HG03457 (cell line): Measurements from ENCODE around the gene PDCD6IP.

ENCODE experiments used
- ATAC-seq: cut with Tn5 transposase; IDR thresholded peaks from one replicate; pipeline ENCODE4 v1.9.1; 2021; ENCODE audit warnings: moderate number of reproducible peaks; ENCODE audit not compliant: unreplicated experiment

Gene PDCD6IP

DNA sequence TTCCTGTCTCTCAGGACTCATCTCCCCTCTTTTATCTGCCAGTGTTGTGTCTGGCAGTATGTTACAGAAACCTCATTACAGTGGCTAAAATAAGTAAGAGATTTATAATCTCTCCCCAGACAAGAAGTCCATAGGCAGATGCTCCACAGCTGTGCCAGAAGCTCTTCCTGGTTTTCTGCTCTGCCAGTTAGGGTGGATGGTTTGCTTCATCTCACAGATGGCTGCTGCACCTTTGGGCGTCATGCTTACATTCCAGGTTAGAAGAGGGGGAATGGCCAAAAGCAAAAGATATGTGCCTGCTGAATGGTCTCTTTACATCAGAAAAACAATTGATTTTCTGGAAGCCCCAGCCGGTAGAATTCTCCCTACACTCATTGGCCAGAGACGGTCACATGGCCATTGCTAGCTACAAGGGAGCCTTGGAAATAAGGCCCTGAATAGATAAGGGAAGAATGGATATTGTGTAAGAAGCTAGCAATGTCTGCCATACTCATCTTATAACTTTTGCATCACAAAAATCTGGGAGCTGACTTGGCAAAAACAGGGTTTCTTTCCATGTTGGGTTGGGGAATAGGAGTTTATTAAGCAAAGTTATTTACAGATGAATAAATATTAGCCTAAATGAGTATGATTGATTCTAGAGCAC is 91.1 kb downstream of the PDCD6IP start:
- ATAC-seq: no peak

DNA sequence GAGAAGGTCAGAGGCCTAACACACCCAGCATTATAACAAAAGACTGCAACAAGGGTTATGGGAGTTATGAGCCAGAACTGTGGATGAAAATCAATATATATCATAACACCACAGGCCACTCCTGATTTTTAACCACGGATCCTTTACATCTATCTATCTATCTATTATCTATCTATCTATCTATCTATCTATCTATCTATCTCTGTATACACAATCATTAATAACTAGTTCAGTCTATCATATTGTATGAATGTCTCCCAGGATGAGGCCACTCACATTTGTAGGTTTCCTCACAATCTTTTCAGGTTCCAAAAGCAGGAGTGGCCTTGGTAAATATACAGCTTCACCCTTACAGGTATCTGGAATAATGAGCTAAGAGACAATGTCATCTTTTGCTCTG is 94.2 kb downstream of the PDCD6IP start:
- no peak for ATAC-seq

DNA sequence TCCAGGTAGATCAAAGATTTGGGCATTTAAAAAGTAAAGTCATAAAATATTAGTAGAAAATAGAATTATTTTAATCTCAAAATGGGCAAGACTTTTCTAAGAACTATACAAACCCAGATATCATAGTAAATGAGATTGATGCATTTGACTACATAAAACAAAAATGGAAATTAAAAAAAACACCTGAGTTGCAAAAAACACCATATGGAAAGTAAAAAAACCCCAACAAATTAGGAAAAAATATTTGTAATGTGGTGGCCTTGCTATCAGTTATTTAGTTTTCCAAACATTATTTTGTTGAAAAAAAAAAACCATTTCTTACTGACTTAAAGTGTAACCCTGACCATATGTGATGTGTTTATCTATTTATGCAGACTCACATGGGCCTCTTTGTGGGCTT is 97.2 kb downstream of the PDCD6IP start:
- ATAC-seq: no peak

DNA sequence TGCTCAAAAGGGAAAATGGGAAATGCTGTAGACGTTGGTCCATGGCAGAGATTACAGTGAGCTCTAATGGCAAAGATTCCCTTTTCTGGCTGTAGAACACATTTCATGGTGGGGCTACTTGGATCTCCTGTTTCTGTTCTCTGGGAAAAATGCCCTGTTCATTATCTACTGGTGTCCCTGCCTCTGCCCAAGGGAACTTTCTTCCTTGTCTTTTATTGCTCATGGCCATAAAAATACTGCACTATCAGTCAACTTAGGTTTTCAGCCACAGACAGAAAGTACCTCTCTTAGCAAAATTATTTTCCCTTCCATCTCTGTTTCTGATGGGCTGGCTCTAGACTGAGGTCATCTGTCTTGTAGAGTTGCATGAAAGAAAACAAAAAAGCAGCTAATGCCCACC is 98.9 kb downstream of the PDCD6IP start:
- no peak for ATAC-seq

DNA sequence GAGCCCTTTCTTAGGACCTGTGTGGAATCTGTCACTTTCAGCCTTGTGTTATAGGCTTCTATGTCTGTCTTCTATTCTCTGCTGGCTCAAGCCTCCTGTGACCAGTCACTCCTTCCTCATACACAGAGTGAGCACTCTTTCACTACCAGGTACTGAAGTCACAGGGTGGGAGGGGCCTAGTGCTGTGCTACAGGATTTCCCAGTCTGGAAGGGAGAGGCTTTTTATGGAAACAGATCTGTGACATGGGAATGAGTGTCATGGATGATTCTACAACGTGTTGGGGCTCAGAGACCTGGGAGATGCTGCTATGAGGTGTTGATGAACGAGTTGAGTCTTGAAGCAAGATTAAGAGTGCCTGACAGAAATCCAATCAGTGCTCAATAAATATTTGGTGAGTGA is 100.5 kb downstream of the PDCD6IP start:
- no peak for ATAC-seq

DNA sequence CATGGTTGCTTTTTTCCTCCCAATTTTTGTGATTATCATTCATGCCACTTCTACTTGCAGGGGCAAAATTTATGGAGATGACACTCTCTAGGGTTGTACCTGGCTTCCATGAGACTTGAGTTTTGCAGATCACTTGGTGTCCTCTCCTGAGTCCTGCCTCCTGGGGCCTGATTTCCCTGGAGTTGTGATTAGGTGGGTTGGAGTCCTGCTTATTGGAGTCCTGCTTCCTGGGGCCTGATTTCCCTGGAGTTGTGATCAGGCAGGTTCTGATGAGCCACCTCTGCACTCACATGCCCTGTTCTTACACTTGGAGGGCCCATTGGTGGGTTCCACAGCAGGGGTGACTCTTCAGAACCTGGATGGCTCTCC is 102.0 kb downstream of the PDCD6IP start:
- ATAC-seq: no peak

DNA sequence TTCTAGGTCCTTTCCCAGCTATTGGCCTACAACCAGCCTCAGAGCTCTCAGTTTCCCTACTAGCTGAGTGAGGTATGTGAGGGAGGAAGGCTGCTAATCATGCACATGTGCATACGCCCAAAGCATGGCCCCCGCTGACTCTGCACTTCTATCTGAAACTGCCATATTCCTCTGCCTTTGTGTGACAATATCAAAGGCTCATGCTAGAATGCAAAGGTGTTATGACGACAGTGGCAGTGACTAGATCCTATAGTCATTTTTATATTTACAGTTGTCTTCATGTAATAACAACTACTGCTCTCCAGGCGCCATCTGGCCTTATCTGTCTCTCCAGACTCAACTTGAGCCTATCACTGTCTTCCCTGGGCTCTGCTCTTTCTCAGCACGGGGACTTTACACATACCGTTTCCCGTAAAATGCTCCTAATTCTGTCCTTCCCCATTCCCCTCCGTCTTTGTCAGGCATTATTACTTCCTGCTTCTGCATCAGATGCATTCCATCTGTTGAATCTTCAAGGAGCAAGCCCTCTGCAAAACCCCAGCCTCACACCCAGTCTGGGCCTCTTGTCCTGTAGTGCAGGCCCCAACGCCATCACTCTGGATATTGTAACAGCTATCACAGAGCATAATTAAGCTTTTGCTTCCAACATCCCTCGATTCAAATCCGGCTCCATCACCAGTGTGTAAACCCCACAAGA is 102.5 kb downstream of the PDCD6IP start:
- ATAC-seq: no peak

DNA sequence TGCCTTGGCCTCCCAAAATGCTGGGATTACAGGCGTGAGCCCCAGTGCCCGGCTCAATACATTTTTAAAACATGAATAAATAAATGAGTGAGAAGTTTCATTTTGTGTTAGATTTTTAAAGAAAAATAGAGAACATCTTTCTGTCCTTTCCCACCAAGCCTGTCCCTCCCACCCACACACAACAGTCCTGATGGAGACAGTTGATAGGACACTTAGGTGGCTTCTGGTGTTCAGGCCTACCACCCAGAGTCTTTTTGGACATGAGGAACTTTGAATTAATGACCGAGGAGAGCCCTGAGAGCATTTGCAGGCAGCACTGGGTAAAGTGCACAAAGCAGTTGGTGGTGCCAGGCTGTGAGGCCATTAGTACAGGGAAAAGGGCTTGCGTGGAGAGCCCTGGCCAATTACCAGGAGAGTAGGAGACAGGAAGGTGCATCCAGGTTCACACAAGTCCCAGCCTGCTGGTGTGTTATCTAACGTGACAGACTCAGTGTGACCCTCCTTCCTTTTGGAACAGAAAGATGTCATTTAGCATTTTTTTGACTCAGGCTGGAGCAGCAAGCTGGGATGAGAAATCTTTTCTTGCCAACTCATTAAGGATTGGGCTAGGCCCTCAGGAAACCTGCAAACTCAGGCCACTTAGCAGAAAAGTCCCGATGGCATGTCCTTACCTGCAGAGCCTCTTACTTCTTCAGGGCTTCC is 103.6 kb downstream of the PDCD6IP start:
- ATAC-seq: no peak

DNA sequence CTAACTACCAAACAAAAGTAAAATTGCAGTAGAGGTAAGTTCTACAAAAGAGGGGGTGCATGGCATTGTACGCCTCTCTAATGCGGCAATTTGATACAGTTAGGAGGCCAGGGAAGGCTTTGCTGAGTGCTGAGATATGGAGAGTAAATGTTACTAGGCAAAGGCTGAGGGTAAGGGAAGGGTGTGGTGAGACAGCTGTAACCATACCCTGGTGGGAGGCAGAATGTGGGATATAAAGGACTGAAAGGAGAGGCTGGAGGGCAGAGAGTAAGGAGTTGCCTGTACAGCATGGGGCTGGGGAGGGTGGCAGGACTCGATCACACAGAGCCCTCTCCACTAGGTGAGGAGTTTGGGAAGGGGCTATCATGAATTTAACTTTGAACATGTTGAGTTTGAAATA is 106.3 kb downstream of the PDCD6IP start:
- ATAC-seq: no peak

DNA sequence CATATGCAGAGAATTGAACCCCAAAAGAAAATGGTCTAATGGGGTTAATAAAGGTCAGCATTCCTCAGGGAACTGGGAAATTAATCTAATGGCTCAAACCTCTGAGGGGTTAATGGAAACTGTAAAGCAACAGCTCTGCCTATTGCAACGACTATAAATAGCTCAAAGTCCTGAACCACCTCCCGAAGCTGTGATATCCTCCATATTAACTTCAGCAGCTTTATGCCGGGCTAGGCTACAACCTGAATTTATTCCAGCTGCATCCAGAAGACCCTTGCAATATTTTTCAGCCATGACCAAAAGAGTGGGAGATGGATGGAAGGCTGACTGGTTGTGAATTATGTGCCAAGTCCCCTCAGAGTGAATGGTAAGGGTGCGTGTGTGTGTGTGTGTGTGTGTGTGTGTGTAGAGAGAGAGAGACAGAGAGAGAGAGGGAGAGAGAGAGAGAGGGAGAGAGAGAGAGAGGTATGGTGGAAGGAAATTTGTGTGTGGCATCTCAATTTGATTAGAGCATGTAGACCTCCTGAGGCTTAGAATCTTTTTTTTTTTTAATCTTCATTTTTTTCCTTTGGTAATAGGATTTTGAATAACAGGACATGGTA is 109.9 kb downstream of the PDCD6IP start:
- no peak for ATAC-seq

DNA sequence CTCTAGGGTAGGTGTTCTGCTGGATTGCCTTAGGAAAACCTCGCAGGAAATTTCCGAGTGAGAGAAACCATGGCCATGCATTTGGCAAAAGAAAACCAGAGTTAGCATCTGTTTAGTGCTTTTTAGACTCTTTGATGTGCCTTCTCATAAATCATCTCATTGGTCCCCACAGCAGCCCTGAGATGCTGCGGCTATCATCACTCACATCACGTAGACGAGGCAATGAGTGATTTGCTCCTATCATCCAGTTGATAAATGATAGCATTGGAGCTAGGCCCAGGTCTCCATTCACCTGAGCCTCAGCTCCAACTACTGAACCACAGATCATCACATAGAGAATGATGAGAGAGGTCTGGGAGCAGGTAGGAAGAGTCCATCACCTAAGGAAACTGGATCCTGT is 111.1 kb downstream of the PDCD6IP start:
- ATAC-seq: no peak

DNA sequence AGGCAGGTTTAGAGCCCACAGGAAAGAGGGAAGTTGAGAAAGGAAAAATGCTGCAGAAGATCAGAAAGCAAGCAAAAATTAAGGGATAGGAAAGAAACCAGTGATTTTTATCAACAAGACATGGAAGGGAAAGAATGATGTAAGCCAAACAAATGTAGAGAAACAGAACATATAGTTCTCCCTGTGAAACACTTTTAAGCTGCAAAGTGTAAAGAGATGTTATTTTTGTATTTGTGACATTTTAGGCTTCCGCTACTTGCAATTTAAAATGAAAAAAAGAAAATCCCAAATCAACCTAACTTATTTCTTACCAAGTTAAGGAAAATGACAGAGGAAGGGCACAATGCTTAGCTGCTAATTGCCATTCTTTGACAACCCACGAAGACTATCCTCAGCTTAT is 111.6 kb downstream of the PDCD6IP start:
- ATAC-seq: no peak

DNA sequence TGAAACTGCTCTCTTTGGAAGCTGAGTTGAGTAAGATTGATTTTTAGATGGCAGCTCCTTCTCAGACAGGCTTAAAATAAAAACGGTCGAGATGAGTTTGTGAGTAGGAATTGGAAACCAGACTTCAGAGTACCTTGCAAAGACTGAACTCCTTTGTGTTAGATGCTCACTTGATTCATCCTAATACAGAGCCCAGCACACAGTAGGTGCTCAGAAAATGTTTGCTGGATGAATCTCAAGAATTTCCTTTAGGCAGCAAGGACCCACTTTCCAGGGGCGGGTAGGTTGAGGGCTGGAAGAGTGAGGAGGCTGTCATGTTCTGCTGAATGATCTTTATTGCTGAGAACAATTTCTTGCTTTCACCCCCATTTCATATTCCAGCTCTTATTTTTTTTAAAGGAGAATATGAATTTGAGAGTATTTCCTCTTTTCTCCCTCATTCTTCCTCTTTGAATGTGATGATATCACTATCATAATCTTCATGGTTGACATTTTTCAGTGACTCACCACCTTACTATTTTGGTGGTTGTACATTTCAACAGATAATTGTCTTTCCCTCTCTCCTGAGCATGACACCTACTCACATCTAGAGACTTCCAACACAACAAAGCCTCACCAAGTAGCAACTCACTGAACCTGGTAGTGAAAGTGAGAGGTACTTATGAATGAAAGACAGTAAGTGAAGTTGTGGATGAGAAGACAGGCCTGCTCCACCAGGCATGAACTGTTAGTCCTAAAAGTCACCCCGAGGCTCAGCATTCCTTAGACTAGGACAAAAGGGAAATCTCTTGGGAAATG is 113.3 kb downstream of the PDCD6IP start:
- ATAC-seq: no peak

DNA sequence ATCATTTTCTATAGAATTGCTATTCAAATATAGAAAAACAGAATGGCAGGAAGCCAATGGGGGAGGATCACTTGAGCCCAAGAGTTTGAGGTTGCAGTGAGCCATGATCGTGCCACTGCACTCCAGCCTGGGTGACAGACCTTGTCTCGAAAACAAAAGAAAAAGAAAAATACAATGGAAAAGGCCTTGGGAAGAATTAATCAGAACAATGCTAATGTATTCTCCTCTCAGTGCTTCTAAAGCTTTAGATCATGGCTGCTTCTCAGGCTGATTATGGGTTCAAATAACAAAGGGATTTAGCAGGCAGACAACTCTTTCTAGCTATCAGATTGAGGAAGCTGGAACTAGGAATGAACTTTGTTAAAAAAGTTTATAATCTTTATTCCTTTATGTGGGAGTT is 115.8 kb downstream of the PDCD6IP start:
- no peak for ATAC-seq

DNA sequence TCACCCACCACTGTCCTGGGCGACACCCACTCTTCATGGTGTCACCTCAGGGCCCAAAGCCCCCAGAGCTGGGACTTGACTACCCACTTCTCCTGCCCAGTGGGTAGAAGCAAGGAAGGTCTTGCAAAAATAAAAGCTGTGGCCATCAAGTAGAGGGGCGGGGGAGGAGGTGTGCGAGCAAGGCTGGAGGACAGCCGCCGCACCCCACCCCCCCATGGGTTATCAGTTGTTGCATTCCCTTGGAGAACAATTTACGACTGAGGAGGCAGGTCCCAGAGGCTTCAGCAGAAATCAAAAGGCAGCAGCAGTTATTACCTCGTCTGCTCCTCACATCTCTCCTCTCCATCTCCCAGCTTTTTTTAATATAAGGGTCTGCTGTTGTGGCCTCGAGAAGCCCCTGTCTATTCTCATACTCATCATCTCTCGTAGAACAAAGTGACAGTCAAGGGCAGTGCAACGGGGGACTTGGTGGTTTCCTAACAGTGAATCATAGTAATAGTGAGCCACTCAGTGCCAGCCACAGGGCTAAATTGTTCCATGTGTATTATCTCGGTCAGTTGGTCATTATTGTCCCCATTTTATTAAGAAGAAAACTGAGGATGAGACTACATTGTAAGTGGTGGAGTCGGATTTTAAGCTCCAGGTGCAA is 116.4 kb downstream of the PDCD6IP start:
- ATAC-seq: no peak

DNA sequence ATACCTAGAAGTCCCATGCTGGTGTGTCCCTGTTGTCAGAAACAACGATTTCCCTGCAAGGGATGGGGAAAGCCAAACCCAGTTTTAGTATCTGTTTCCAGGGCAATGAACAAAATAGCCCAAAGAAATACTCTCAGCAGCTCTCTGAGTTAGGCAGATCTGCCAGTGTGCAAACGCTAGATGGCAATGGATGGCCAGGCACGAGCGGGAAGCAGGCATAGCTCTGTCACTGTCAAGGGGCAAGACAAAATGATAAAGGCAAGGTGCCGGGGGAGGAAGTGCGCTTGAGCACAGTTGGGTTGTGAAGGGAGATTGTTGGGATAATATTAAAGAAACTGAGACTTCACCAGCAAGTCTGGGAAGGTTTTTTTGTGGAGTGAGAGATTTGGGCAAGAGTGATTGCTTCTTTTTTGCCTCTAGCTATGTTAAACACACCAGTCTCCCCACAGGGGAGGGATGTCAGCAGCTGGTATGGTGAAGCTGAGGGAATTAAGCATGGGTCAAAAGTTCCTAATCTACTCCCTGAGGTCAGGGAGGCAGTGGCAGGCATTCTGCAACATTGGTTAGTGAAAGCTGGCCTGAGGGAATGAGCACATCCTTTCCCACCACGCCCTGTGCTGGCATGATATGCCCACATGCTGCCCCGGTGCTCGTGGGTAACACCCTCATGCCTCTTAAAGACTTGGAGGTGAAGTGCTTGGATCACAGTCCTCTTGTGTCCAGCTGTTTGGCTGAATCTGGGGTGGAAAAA is 117.5 kb downstream of the PDCD6IP start:
- peak; percentile 75 for ATAC-seq

DNA sequence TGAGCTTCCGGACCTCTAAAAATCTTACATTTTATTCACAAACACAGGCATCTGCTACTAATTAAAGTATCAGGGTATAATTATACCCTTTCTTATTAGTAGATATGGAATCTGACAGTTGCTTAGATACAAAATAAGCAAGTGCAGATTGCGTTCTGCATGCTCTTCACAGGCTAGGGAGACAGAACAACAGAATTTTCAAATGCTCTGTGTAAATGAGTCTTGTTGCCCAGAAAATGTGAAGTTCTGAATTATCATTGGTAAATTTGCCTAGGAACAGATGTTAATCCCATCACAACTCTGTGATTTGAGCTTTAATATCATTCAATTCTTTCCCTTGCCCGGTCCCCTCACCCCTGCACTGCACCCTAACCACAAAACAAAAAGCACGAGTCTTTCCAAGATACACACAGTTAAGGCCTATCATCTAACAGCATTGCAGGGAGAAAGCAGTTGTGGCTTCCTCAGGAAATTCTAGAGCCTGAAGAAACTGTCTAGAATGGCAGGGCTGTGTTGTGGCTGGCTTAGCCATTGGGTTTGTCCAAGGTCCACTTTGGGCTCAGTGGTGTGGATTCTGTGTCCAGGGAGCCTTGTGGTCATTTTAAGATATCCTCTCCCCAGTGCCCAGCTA is 119.8 kb downstream of the PDCD6IP start:
- ATAC-seq: no peak
